GM18873 (cell line): ENCODE data around the gene ZBTB43.
"Not testable (repeated sequence)": the region's sequence is repeated elsewhere in the genome, so short reads cannot be mapped to it uniquely, and the experiment has no call there.

Source experiments
- ATAC-seq: cut with Tn5 transposase; IDR thresholded peaks from one replicate; pipeline ENCODE4 v1.9.1; 2021; ENCODE audit warnings: mild to moderate bottlenecking, moderate library complexity, moderate number of reproducible peaks; ENCODE audit not compliant: unreplicated experiment, low FRiP score

The ZBTB43 gene, protein sequence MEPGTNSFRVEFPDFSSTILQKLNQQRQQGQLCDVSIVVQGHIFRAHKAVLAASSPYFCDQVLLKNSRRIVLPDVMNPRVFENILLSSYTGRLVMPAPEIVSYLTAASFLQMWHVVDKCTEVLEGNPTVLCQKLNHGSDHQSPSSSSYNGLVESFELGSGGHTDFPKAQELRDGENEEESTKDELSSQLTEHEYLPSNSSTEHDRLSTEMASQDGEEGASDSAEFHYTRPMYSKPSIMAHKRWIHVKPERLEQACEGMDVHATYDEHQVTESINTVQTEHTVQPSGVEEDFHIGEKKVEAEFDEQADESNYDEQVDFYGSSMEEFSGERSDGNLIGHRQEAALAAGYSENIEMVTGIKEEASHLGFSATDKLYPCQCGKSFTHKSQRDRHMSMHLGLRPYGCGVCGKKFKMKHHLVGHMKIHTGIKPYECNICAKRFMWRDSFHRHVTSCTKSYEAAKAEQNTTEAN

DNA sequence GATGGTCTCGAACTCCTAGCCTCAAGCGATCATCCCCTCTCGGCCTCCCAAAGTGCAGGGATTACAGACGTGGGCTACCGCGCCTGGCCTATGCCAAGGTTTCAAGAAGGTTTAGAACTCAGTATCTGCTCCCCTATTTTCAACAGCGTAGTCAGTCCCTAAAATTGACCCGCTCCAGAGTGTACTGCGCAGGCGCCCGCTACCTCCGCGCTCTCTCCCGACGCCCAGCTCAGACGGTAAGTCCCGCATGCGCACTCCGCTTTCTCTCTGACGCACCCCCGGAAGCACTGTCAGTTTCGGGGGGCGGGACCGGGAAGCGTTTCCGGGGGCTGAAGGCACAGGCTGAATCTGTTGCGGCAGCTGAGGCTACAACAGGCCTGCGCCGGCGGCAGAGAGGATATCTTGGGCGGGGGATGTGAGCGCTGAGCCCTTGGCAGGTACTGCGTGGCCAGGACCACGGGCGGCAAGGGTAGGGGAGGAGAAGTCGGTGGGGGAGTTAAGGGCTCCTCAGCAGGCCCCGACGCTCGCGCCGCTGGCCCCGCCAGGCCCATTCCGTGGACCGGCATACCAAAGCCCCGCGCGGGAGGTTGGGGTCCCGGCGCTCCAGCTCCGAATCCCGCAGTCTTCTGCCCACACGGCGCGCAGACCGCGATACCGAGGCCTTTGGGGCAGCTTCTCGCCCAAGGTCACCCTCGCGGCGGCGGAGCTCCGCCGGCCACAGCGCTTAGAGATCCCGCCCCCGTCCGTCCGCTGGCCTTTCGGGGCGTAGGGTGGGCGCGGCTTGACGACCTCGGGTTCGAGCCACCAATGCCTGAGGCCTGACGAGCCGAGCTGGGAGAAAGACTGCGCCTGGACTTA, at the start of gene ZBTB43:
Gene ZBTB43, plus strand, starts transcription at position 345 of the 858 bp plus-strand sequence. CDS start 27,470 bp downstream, outside the sequence.
- peak; percentile 58 for ATAC-seq

- ATAC-seq = no peak
These were observed 49.4 kb upstream of the ZBTB43 start for GRCh38 chr9:126755317-126755875.

DNA sequence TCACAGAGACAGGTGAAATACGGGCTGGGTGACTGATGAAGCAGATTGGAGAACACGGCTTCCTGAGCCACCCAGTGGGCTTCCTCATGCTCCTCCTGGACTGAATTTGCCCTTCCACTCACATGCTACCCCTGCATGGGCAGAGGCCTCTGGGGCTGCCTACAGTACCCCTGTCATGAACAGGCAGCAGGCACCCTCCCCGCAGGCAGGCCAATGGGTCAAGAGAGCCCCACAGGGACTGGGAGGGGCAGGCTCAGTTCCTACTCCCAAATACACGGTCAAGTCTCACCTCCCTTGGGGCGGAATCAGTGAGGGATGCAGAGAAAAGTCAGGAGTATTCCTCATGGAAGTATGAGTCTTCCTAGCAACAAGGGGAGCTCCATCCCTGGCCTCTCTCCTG, 48.6 kb upstream of the ZBTB43 start:
- no peak for ATAC-seq

GRCh38 chr9:126756876-126757415, 47.9 kb upstream of the ZBTB43 start:
- ATAC-seq = no peak

GRCh38 chr9:126758916-126759585, 45.8 kb upstream of the ZBTB43 start:
- ATAC-seq = no peak

DNA sequence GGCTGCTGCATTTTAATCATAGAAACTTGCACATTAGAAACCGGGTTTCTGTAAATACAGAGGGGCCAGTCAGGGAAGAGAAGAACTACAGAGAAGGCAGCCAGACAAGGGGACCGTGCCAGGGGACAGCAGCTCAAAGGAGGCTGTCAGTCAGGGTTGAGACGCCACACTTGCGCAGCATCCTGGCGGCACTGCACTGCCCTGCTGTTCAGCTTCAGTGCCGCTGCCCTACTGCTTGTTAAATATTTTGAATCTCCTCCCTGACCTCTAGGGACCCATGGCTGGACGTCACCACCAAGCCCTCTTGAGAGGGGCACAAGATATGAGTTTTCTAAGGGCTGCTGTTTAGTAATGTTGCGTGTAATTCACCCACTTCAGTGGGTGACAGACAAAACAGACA, 43.6 kb upstream of the ZBTB43 start:
- no peak for ATAC-seq

DNA sequence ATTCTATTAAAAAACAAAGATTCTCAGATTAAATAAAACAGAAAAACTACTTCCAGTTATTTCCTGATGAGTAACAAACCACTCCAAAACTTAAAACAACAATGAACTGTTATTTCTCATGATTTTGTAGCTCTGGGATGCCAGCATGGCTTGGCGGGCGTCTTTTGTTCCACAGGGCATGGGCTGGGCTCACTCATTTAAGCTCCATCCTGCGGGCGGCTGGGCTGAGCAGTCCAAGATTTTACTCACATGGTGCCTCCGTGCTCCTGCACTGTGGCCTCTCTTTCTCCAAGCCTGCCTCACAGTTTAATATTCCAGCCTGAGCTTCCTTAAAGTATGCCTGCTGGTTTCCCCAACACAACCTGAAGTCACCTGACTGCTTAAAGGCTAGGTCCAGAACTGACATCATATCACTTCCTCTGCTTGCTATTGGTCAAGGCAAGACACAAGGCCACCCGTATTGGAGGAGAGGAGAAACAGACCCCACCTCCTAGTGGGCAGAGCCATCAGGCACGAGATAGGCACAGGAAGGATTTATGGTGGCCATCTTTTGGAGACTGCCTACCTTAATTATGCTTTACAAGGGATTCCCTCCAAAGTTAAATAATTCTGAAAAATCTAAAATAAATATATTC, 41.6 kb upstream of the ZBTB43 start:
- no peak for ATAC-seq

DNA sequence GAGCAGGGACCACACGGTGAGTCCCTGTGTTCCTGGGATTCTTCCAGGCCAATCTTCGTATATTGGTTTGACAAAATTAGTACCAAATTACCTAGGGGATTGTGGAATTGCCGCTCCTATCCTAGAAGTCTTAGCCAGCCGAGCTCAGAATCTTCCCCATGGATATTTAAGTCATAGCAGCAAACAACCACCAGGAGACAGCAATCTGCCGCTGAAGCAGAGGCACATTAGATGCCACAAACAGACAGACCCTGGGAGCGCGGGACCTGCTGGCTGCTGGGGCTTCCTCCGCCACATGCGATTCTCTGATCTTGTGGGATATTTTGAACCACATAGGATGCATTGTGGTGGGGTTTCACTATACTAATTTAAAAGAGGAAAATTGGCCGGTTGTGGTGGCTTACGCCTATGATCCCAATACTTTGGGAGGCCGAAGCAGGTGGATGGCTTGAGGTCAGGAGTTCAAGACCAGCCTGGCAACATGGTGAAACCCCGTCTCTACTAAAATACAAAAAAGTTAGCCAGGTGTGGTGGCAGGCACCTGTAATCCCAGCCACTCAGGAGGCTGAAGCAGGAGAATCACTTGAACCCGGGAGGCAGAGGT, 31.7 kb upstream of the ZBTB43 start:
- no peak for ATAC-seq

- no peak for ATAC-seq
These were observed 28.9 kb upstream of the ZBTB43 start for GRCh38 chr9:126775926-126776325.

- ATAC-seq = no peak
These were observed 27.1 kb upstream of the ZBTB43 start for GRCh38 chr9:126777733-126778132.

DNA sequence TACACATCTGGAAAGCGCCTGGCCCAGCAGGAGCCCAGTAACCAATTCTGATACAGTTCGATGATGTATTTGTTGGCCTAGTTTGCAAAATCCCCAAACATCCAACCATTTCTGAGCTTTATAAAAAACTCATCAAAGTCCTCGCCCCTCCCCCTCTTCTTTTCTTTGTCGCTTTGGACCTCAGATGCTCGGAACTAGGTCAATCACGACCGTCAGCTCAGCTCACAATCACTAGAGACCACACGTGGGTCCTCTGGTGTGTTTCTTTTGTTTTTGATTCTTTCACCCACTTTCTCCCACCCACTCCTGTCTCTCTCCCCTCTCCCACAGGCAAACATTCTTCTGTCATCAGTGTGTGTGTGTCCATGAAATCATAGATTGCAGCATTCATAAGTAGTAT, 26.7 kb upstream of the ZBTB43 start:
- no peak for ATAC-seq

- not testable (repeated sequence) for ATAC-seq
These were observed 26.1 kb upstream of the ZBTB43 start for GRCh38 chr9:126778696-126779095.

DNA sequence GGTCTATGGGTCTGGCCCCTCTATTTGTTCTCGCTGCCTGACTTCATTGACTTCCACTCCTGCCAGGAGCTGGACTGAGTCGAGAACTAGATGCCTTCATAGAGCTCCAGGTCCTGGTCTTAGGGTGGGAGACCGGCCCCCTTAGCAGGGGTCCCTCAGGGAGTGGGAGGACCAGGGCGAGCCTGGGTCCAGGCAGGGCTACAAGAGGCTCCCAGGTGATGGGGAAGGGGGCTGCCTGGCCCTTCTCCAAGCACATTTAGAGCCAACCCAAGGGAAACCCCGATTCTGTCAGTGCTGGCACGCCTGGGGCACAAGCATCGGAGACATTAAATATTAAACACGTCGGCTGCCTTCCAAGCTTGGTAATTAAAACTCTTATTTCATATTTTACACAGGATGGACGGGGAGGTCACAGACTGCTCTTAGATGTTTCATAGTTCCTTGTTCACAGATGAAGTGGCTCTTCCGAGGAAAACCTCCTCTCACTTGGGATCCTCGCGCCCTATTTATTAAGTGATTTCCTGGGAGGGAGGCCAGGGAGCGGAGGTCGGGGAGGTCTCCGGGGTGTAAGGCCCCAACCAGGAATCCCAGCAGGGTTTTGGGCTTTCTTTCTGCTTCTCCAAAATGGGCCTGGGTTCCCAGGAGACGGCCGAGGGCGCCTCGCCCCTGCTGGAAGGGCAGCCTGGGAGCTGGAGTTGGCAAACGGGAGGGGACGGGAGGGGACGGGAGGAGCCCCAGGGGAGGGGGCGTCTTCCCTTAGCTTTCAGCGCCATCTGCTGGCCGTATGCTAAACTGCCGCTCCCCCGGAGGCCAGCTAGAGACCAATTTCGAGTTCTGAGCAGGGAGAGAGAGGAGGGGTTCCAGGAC, 23.4 kb upstream of the ZBTB43 start:
- no peak for ATAC-seq

- ATAC-seq = no peak
These were observed 22.8 kb upstream of the ZBTB43 start for GRCh38 chr9:126782053-126782388.

GRCh38 chr9:126783949-126784348, 20.9 kb upstream of the ZBTB43 start:
- ATAC-seq = no peak

DNA sequence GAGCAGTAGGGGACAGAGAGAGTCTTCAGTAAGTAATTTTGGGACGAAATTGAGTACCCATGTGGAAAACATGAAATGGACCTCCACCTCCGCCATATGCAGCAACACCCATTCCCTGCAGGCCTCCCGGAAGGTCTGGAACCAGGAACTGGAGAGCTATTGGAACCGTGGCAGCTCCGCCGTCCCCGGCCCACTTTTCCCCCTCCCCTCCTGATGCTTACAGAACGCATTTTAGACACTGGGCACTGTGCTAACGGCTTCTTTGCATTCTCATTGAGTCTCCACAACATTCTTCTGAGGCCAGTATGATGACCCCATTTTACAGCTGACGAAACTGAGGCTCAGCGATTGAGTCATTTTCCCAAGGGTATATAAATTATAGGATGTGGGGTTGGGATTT, 20.4 kb upstream of the ZBTB43 start:
- ATAC-seq = no peak

DNA sequence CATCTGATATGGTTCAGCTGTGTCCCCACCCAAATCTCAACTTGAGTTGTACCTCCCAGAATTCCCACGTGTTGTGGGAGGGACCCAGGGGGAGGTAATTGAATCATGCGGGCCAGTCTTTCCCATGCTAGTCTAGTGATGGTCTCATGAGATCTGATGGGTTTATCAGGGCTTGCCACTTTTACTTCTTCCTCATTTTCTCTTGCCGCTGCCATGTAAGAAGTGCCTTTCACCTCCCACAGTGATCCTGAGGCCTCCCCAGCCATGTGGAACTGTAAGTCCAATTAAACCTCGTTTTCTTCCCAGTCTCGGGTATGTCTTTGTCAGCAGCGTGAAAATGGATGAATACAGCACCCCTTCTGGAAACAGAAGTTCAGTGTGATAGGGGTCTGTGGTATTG, 20.0 kb upstream of the ZBTB43 start:
- ATAC-seq = not testable (repeated sequence)

- no peak for ATAC-seq
These were observed 16.8 kb upstream of the ZBTB43 start for GRCh38 chr9:126788046-126788445.
